Measurements from ENCODE around the gene FOXL3.

GRCh38 chr7:290554-291372 lies 793 bp downstream of the FOXL3 start:
- TF ChIP-seq CTCF (conservative IDR thresholded peaks at IDR 0.05) (no peak), EZH2 (IDR thresholded peaks at IDR 0.05; ENCODE audit: low read depth) (no peak)

Measured in PC-9 (cell line).